C4-2B (cell line): ENCODE data around the gene STXBP4.
A peak's percentile ranks its signal among the peaks of the same experiment; 100 is the strongest.

Source experiments
- H3K27ac ChIP-seq: fragments of 450-650 bp; 2 replicates; pipeline ENCODE4 v1.5.1; 2017
- CTCF ChIP-seq: fragments of 450-650 bp; conservative IDR thresholded peaks from 2 replicates; pipeline ENCODE4 v1.5.1; 2017; ENCODE audit warnings: mild to moderate bottlenecking
- ZFX ChIP-seq: fragments of 450-650 bp; IDR thresholded peaks from 2 replicates; pipeline ENCODE4 v1.6.1; 2017

Gene STXBP4

DNA sequence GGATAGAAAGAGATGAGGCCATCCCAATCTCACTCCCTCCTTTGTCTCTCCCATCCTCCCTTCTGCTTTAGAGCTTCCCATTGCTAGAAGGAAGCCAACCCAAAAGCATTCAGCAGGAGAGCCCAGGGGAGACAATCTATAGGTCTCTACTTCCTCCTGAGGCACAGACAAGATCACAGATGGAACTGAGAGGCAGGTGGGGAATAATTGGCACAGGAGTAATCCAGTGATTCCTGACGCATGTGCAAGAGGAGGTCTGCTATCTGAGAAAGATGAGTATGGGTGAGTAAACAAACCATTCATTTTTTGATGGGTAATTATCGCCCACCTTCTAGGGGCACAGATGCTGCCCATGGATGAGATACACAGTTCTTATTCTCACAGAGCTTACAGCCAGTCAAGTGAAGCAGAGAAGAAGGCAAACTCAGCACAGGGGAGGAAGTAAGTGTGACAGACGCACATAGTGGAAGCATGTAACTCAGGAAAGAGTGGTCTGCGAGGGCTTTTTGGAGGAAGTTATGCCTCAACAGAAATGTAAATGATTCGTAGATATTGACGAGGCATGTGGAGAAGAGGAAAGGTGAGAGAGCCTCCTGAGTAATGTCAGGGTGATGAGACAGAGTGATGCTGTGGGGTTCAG lies 207.3 kb downstream of the STXBP4 start:
- TF ChIP-seq CTCF (no peak), ZFX (no peak)
- no peak overlapping the region for H3K27ac ChIP-seq

GRCh38 chr17:55177159-55177854 lies 208.7 kb downstream of the STXBP4 start:
- TF ChIP-seq CTCF (peak; percentile 18; the same call in 1 of the 2 replicates), ZFX (no peak)
- no peak overlapping the region for H3K27ac ChIP-seq

DNA sequence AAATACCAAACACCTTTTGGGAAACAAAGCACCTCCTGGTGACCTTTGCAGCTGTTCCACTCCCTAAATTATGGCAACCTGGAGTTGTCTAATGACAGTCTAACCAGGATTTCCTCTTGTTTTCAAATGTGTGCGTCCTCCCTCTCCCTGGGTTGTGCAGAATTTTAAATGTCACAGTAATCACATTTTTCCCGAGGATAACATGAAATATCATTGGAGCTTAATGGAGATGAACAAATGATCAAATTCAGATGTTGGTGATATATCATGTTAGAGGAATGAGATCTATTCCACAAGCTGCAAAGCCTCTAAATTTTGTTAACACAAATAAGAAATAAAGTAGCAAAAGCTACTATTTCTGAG lies 209.3 kb downstream of the STXBP4 start:
- H3K27ac ChIP-seq, result no peak overlapping the region
- TF ChIP-seq CTCF (no peak), ZFX (no peak)

GRCh38 chr17:55186937-55187770 lies 218.6 kb downstream of the STXBP4 start:
- TF ChIP-seq CTCF (no peak), ZFX (no peak)
- no peak overlapping the region for H3K27ac ChIP-seq

DNA sequence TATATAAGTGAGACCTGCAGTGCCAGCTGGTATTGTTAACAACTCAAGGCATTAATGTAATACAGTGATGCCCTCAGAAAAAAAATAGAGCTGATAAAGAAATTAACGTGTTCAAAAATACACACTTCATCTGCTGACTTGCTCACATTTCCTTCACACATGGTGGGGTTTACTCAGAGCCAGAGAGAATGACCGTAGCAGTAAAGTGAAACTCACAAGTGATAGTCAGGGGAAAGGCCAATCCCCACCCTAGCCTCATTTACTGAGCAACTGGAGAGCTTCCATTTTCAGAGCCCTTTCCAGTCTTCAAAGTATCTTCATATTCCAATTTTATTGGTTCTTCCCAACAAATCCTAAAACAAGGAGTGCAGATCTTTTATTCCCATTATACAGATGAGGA lies 222.2 kb downstream of the STXBP4 start:
- TF ChIP-seq CTCF, result no peak
- no peak for TF ChIP-seq ZFX
- no peak overlapping the region for H3K27ac ChIP-seq

DNA sequence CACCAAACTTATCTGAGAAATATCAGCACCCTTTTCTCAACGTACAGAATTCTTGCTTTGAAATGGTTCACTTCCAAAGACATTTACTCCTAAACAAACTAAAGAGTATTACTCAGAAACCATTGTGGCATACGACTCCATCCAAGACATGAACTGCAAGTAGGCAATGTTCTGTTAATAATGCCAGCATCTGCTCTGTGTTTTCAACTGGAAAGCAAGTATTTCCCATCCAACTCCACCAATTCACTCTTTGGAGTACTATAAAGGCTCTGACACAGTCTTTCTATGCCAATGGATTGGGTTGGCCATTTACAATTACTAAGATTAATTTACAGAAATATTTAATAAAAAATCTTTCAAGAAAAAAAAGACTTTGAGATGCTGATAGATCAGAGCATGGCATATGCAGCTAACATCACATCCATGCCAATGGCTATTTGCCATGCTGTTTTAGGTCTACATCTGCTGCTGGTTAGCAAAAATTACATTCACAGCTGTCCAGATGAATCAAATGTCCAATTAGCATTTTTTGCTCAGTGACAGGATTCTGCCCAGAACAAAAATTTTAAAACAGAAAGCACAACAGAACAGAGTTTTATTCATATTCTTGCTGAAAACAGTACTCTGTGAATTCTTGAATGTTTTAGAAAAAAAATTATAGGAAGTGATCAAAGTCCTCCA lies 230.3 kb downstream of the STXBP4 start:
- no peak for TF ChIP-seq ZFX
- no peak for TF ChIP-seq CTCF
- no peak overlapping the region for H3K27ac ChIP-seq

DNA sequence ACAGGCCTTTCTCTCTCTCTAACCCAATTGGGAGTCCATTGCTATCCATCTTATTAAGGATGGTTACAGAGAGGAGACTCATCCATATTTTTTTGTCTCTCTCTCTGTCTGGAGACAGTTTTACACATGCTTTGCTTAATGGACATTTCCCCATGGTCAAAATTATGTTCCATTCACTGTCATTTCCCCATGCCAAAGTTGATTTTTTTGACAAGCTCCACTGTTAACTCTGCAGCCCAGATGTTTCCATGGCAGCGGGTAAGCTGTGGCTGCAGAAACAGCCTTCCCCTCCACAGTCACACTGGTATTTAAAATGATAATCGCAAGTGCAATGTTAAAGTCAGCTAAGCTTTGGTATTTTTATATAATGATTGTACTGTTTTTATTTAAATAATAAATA lies 232.3 kb downstream of the STXBP4 start:
- TF ChIP-seq CTCF, result no peak
- no peak for TF ChIP-seq ZFX
- H3K27ac ChIP-seq, result no peak overlapping the region
